Measurements from ENCODE around the gene FLT4. TPM values are rescaled to one million over a fixed set of nuclear protein-coding genes. Genes with fewer than 3 reads are reported as not detected.
A peak's percentile ranks its signal among the peaks of the same experiment; 100 is the strongest.

Gene FLT4
- total RNA-seq, 1 donor from 2014 or later: 7.2 TPM

DNA sequence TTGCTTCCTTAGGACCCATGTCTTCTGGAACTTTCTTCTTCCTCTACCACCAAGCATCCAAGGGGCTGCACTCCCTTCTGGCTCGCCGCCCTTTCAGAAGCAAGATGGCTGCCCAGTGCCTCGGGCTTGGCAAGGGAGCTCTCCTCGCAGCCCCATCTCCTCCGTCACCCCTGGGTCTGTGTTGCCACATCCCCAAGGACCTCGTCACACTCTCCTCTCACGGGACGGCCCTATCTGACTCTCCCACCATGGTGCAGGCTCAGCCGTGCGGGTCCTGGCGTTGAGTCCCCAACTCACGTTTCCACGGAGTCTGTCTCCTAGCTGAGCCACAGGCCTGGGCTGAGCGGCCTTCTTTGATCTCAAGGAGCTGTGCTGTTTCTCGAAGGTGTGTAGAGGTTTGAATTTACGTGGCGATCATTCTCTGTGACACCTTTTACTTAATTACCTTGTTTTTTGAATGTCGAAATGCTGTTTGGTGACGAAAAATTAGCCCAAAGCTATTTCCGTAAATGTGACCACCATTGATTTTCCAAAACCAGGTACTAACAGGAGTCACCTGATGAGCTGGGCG, 43.1 kb downstream of the FLT4 start:
- H2AFZ ChIP-seq (ENCODE audit: low read depth, low read length): no peak overlapping the region
- no peak overlapping the region for H3K4me2 ChIP-seq (ENCODE audit: low read length)
- H3K9ac ChIP-seq (ENCODE audit: low read length): no peak overlapping the region
- H3K27me3 Mint-ChIP-seq (ENCODE audit: low read depth, unreplicated experiment): peaks cover 24% of the 10 kb centered on the region
- H3K36me3 Mint-ChIP-seq (ENCODE audit: low read depth, unreplicated experiment): peaks cover 1% of the 10 kb centered on the region
- H4K20me1 ChIP-seq (ENCODE audit: insufficient read depth, low read length): no peaks in the 10 kb centered on the region
- H3K4me1 ChIP-seq (ENCODE audit: insufficient read depth, low read length): no peaks in the 10 kb centered on the region
- no peak overlapping the region for H3K4me3 ChIP-seq (ENCODE audit: insufficient read depth, low read depth, low read length)
- H3K9me3 Mint-ChIP-seq (ENCODE audit: unreplicated experiment): no peaks in the 10 kb centered on the region
- H3K4me3 Mint-ChIP-seq (ENCODE audit: unreplicated experiment): no peak overlapping the region
- no peaks in the 10 kb centered on the region for H3K27me3 ChIP-seq (ENCODE audit: insufficient read depth, low read length)
- H3K27ac ChIP-seq (ENCODE audit: low read depth, low read length): no peak overlapping the region
- no peak for DNase-seq (ENCODE audit: low read depth)
- FAIRE-seq: no peak
- no peaks in the 10 kb centered on the region for H3K79me2 ChIP-seq (ENCODE audit: insufficient read depth, low read length)
- H3K9me3 ChIP-seq (ENCODE audit: insufficient read depth, low read depth, low read length): no peaks in the 10 kb centered on the region
- peaks cover 5% of the 10 kb centered on the region for H3K4me1 Mint-ChIP-seq (ENCODE audit: low read depth, unreplicated experiment)
- H3K36me3 ChIP-seq (ENCODE audit: insufficient read depth, low read length): no peaks in the 10 kb centered on the region
- H3K27ac Mint-ChIP-seq (ENCODE audit: unreplicated experiment): no peak overlapping the region
- TF ChIP-seq EZH2 (IDR thresholded peaks at IDR 0.05; ENCODE audit: insufficient read depth, low read length): no peak
- TF ChIP-seq, protein P1, sequence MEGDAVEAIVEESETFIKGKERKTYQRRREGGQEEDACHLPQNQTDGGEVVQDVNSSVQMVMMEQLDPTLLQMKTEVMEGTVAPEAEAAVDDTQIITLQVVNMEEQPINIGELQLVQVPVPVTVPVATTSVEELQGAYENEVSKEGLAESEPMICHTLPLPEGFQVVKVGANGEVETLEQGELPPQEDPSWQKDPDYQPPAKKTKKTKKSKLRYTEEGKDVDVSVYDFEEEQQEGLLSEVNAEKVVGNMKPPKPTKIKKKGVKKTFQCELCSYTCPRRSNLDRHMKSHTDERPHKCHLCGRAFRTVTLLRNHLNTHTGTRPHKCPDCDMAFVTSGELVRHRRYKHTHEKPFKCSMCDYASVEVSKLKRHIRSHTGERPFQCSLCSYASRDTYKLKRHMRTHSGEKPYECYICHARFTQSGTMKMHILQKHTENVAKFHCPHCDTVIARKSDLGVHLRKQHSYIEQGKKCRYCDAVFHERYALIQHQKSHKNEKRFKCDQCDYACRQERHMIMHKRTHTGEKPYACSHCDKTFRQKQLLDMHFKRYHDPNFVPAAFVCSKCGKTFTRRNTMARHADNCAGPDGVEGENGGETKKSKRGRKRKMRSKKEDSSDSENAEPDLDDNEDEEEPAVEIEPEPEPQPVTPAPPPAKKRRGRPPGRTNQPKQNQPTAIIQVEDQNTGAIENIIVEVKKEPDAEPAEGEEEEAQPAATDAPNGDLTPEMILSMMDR (IDR thresholded peaks at IDR 0.05; ENCODE audit: insufficient read depth, low read depth, low read length): no peak

DNA sequence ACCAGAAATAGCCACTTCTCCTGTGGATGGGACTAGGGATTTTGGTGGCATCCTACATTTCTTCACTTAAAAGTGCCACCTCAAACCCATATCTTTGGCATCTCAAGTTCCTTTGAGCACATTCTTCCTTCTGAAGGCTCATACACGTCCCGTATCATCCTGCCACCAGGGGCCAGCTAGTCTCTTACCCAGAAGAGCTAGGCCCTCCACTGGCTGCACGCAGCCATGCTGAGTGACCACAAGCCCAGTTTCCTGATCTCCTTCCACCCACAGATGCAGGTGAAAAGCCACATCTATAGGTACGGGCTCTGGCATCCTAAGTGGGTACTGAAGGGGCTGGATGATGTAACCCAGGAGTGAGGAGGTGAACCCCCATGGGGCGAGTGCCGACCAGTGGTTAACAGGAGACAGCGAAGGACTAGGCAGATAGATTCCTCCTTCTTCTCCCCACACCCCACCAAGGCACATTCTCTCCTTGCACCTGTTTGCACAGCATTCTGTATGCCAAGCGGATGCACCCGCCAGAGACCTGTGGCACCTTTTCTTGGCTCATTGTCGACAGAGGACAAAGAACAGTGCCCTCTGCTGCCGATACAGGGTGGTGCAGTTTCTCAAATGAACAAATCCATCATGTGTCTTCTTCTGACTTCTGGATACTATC, 43.7 kb downstream of the FLT4 start:
- H3K4me3 ChIP-seq (ENCODE audit: insufficient read depth, low read depth, low read length): no peak overlapping the region
- H3K4me1 ChIP-seq (ENCODE audit: insufficient read depth, low read length): no peaks in the 10 kb centered on the region
- H3K27me3 Mint-ChIP-seq (ENCODE audit: low read depth, unreplicated experiment): peaks cover 24% of the 10 kb centered on the region
- H3K36me3 ChIP-seq (ENCODE audit: insufficient read depth, low read length): no peaks in the 10 kb centered on the region
- no peak overlapping the region for H3K4me3 Mint-ChIP-seq (ENCODE audit: unreplicated experiment)
- peaks cover 5% of the 10 kb centered on the region for H3K4me1 Mint-ChIP-seq (ENCODE audit: low read depth, unreplicated experiment)
- H3K4me2 ChIP-seq (ENCODE audit: low read length): no peak overlapping the region
- H2AFZ ChIP-seq (ENCODE audit: low read depth, low read length): no peak overlapping the region
- no peaks in the 10 kb centered on the region for H3K9me3 ChIP-seq (ENCODE audit: insufficient read depth, low read depth, low read length)
- H3K27ac Mint-ChIP-seq (ENCODE audit: unreplicated experiment): no peak overlapping the region
- no peak for FAIRE-seq
- H3K9ac ChIP-seq (ENCODE audit: low read length): no peak overlapping the region
- no peaks in the 10 kb centered on the region for H4K20me1 ChIP-seq (ENCODE audit: insufficient read depth, low read length)
- H3K79me2 ChIP-seq (ENCODE audit: insufficient read depth, low read length): no peaks in the 10 kb centered on the region
- H3K27me3 ChIP-seq (ENCODE audit: insufficient read depth, low read length): no peaks in the 10 kb centered on the region
- peaks cover 1% of the 10 kb centered on the region for H3K36me3 Mint-ChIP-seq (ENCODE audit: low read depth, unreplicated experiment)
- no peak for TF ChIP-seq EZH2 (IDR thresholded peaks at IDR 0.05; ENCODE audit: insufficient read depth, low read length)
- TF ChIP-seq, protein P1 (IDR thresholded peaks at IDR 0.05; ENCODE audit: insufficient read depth, low read depth, low read length): peak; percentile 77
- DNase-seq (ENCODE audit: low read depth): peak; percentile 16
- H3K27ac ChIP-seq (ENCODE audit: low read depth, low read length): no peak overlapping the region
- no peaks in the 10 kb centered on the region for H3K9me3 Mint-ChIP-seq (ENCODE audit: unreplicated experiment)

DNA sequence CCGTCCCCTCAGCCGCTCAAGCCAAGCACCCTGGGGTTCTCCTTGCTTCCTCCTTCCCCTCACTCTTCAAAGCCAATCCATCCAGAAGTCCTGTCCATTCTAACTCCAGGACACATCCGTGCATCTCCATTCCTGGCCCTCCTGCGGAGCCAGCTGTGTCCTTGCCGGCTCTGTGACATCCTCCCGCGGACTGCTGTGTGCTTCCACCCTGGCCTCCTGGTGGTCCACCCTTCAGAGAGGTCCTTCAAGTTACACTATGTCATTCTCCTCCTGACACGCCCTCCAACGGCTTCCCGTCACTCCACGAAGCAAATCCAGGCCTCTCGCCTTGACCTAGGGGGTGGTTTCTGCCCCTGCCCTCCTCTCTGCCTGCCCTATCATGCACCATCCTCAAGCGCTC, 45.1 kb downstream of the FLT4 start:
- no peak overlapping the region for H3K4me2 ChIP-seq (ENCODE audit: low read length)
- peak overlapping the region; percentile 10 for H3K4me3 Mint-ChIP-seq (ENCODE audit: unreplicated experiment)
- H3K9me3 Mint-ChIP-seq (ENCODE audit: unreplicated experiment): peaks cover 1% of the 10 kb centered on the region
- no peaks in the 10 kb centered on the region for H3K79me2 ChIP-seq (ENCODE audit: insufficient read depth, low read length)
- no peak overlapping the region for H3K9ac ChIP-seq (ENCODE audit: low read length)
- no peak overlapping the region for H3K27ac ChIP-seq (ENCODE audit: low read depth, low read length)
- H3K27me3 Mint-ChIP-seq (ENCODE audit: low read depth, unreplicated experiment): peaks cover 27% of the 10 kb centered on the region
- no peaks in the 10 kb centered on the region for H3K36me3 ChIP-seq (ENCODE audit: insufficient read depth, low read length)
- H3K36me3 Mint-ChIP-seq (ENCODE audit: low read depth, unreplicated experiment): peaks cover 1% of the 10 kb centered on the region
- no peak overlapping the region for H3K27ac Mint-ChIP-seq (ENCODE audit: unreplicated experiment)
- H3K4me1 Mint-ChIP-seq (ENCODE audit: low read depth, unreplicated experiment): peaks cover 5% of the 10 kb centered on the region
- H2AFZ ChIP-seq (ENCODE audit: low read depth, low read length): no peak overlapping the region
- DNase-seq (ENCODE audit: low read depth): no peak
- no peaks in the 10 kb centered on the region for H4K20me1 ChIP-seq (ENCODE audit: insufficient read depth, low read length)
- no peaks in the 10 kb centered on the region for H3K27me3 ChIP-seq (ENCODE audit: insufficient read depth, low read length)
- no peak for TF ChIP-seq EZH2 (IDR thresholded peaks at IDR 0.05; ENCODE audit: insufficient read depth, low read length)
- TF ChIP-seq, protein P1 (IDR thresholded peaks at IDR 0.05; ENCODE audit: insufficient read depth, low read depth, low read length): no peak
- FAIRE-seq: no peak
- H3K4me3 ChIP-seq (ENCODE audit: insufficient read depth, low read depth, low read length): no peak overlapping the region
- no peaks in the 10 kb centered on the region for H3K4me1 ChIP-seq (ENCODE audit: insufficient read depth, low read length)
- H3K9me3 ChIP-seq (ENCODE audit: insufficient read depth, low read depth, low read length): no peaks in the 10 kb centered on the region

Measured in astrocyte (in vitro differentiated cells and primary cell).